Glomerular endothelial cell (primary cell): ENCODE data around the gene SEMA4G. TPM values are rescaled to one million over a fixed set of nuclear protein-coding genes. Genes with fewer than 3 reads are reported as not detected.
"Not testable (repeated sequence)": the region's sequence is repeated elsewhere in the genome, so short reads cannot be mapped to it uniquely, and the experiment has no call there.

ENCODE experiments used
- DNase-seq: peaks from one replicate; pipeline ENCODE4 v3.0.0-alpha.2; 2011; ENCODE audit warnings: low read depth, low spot score; ENCODE audit errors: extremely low read depth
- total RNA-seq: library from RNA; depleted of rRNA; stranded (reverse); fragments of >200 nt; gene quantifications from 2 replicates; pipeline ENCODE4 v1.2.3, GENCODE V29; 2015

Gene SEMA4G
- total RNA-seq, 1 donor from 2014 or later, result 6.9 TPM

- no peak for DNase-seq
Measured at GRCh38 chr10:100970076-100970913, 991 bp downstream of the SEMA4G start.

GRCh38 chr10:100970914-100971811, 1.9 kb downstream of the SEMA4G start:
- no peak for DNase-seq

- no peak for DNase-seq
Measured at GRCh38 chr10:100972115-100972903, 3.0 kb downstream of the SEMA4G start.

GRCh38 chr10:100972904-100973535, 3.7 kb downstream of the SEMA4G start:
- no peak for DNase-seq

- not testable (repeated sequence) for DNase-seq
Measured at GRCh38 chr10:100975397-100975796, 6.1 kb downstream of the SEMA4G start.

- no peak for DNase-seq
Measured at GRCh38 chr10:100976906-100977305, 7.6 kb downstream of the SEMA4G start.

- DNase-seq, result no peak
Measured at GRCh38 chr10:100977436-100977835, 8.1 kb downstream of the SEMA4G start.

- DNase-seq, result no peak
Measured at GRCh38 chr10:100978121-100978900, 9.0 kb downstream of the SEMA4G start.

- no peak for DNase-seq
Measured at GRCh38 chr10:100978901-100979195, 9.5 kb downstream of the SEMA4G start.

- no peak for DNase-seq
Measured at GRCh38 chr10:100979791-100980272, 10.5 kb downstream of the SEMA4G start.

GRCh38 chr10:100980311-100980710, 11.0 kb downstream of the SEMA4G start:
- no peak for DNase-seq

- no peak for DNase-seq
Measured at GRCh38 chr10:100980711-100981110, 11.4 kb downstream of the SEMA4G start.

GRCh38 chr10:100981178-100981772, 12.0 kb downstream of the SEMA4G start:
- DNase-seq, result no peak

GRCh38 chr10:100982916-100983830, 13.9 kb downstream of the SEMA4G start:
- no peak for DNase-seq

- DNase-seq, result no peak
Measured at GRCh38 chr10:100983868-100984671, 14.8 kb downstream of the SEMA4G start.

- no peak for DNase-seq
Measured at GRCh38 chr10:100984672-100985177, 15.4 kb downstream of the SEMA4G start.

GRCh38 chr10:100985336-100985735, 16.0 kb downstream of the SEMA4G start:
- DNase-seq, result no peak
